ENCODE data around the gene DNAH10. TPM values are rescaled to one million over a fixed set of nuclear protein-coding genes. Genes with fewer than 3 reads are reported as not detected.
"Not testable (repeated sequence)": the region's sequence is repeated elsewhere in the genome, so short reads cannot be mapped to it uniquely, and the experiment has no call there.

The DNAH10 gene
- polyA plus RNA-seq, 4 donors, result 4.1 to 7.3 (median 5.3) TPM

DNA sequence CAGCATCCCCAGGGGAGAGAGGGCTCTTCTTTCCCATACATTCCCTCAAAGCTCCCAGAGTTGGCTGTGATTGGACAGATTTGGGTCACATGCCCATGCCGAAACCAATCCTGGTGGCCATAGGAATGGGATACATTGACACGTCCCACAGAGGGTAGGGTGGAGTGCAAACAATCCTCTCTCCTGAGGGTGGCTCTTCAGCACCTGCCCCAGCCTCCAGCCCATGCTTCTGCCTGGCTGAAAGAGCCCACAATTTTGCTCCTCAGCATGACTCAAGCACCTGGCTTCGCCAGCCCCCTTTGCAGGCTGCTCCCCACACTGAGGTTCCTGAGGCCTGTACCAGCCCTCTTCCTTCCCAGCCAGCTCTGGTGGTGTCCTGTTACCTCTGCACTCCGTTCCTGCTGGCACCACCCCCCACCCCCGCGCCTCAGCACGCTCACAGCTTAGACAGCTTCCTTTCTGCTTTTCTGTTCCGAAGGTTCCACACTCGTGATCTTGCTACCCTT lies 138.8 kb downstream of the DNAH10 start:
- DNase-seq (ENCODE audit: low read depth in 4 of 4, low spot score in 2 of 4), result no peak

DNA sequence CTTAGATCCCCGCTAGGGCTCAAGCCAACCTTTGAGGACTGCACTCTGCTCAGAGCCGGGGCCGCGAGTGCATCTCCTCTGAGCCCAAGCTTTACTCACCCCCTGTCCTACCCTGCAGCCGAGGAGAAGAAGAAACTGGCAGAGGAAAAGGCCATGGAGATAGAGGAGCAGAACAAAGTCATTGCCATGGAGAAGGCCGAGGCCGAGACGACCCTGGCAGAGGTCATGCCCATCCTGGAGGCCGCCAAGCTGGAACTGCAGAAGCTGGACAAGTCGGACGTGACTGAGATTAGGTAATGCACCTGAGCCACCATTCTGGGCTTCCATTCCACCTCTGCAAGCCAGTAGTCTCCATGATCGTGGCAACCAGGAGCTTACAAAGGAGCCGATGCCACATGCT lies 140.7 kb downstream of the DNAH10 start:
- DNase-seq (ENCODE audit: low read depth in 4 of 4, low spot score in 2 of 4), result no peak

DNA sequence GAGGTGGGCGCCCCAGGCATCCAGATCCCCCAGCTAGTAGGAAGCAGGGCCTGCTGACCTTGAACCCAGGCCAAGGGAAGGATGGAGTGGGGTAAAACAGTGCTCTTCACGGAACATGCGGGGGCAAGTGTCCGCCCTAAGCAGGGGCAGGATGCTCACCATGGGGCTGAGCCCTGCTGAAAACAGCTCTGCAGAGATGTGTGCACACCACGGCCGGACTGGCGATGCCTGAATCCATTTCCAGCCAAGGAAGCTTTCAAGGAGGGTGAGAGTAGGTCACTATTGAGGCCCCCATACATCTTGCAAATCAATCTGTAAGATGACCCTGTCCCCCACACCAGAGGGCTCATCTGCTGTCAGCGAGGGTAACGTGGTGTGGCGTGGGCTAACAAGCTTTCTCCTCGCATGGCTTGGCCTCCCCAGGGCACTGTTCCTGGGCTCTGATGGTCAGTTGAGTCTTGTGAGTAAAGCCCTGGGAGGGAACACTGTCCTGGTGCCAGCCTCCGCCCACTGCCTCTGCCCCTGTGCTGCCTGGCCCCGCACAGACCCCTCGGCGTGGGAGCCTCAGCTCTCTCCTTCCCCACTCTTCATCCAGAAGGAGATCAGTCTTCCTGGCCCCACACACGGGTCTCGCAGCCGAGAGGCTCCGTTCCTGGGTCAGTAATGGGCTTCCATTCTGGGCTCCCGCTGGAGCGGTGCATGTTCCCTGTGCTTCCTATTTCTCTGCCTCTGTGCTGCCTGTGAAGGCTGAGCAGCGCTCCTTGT lies 141.4 kb downstream of the DNAH10 start:
- DNase-seq (ENCODE audit: low read depth in 4 of 4, low spot score in 2 of 4), result no peak

DNA sequence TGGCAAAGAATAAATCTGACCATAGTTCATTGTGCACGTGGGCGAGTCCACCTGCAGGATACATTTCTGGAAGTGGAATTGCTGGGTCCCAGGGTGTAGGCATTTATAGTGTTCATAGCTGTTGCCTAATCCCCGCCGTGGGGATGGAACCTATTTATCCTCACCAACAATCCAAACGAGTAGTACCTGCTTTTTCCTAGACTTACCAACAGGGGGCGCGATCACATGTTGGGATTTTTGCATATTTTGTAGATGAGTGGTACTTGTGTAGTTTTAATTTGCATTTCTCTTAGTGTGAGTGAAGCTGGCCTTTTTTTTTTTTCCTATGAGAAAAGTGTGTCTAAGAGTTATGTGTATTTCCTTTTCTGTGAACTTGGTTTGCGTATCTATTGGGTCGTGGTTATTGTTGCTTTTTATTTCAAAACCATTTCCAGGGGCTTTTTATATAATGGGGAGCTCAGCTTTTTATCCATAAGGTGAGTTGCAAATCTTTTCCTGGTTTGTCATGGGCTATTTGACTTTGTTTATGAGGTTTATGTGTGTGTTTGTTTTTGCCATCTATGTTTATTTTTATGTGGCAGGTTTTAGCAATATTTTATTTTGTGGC lies 143.3 kb downstream of the DNAH10 start:
- no peak for DNase-seq (ENCODE audit: low read depth in 4 of 4, low spot score in 2 of 4)

DNA sequence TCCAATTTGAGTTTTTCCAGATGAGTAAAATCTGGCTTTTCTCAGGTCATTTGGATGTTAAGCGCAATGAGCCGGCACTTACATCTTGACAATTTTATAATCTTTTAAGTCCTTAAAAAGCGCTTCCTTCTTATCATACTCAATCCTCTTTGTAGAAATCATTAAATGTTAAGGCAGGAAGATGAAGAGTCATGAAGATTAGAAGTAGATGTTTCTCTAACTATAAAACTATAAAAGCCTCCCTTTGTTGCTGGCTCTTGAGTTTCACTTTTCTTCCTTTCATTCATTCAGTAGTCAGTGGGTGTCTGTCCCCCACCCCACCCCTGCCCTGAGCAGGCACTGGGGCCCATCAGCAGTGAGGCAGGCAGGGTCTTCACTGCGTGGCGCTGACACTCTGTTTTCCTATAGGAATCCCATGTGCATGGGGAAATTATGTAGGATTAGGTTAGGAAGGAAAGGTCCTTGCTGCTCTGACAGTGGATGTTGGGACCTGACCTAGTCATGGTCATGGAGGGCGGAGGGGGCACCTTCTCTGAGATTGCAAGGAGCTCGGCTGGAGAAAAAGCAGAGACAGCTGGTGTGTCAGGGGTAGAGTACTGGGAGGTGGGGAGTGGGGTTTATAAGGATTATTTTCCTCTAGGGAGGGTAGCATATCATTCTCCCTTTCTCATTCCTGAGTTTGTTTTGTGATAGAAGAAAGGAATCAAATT lies 144.8 kb downstream of the DNAH10 start:
- DNase-seq (ENCODE audit: low read depth in 4 of 4, low spot score in 2 of 4), result no peak

DNA sequence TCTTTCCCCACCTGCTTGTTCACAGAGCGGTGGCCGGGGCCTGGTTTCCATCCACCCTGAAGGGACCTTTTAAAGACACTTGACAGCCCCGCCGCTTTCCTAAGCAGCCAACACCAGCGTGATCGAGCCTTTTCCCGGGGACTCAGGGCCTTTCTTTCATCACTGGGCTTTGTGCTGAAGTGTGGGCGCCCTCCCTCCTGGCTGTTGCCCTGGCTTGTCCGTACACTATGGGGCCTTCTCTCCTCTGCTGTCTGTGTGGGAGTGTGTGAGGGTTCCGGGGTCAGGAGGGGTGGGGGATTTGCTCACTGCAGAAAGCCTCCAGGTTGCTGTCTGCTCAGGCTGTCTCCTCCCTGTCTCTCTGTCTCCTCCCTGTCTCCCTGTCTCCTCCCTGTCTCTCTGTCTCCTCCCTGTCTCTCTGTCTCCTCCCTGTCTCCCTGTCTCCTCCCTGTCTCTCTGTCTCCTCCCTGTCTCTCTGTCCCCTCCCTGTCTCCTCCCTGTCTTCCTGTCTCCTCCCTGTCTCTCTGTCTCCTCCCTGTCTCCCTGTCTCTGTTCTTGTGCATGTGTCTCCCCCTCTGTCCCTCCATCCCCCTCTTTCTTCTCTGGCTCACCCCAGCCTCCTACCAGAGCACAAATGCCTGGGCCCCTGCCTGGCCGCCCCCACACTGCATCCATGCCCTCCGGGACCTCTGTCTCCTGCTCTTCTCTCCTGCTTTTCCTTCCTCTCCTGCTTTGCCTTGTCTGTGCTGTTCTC lies 145.8 kb downstream of the DNAH10 start:
- no peak for DNase-seq (ENCODE audit: low read depth in 4 of 4, low spot score in 2 of 4)

DNA sequence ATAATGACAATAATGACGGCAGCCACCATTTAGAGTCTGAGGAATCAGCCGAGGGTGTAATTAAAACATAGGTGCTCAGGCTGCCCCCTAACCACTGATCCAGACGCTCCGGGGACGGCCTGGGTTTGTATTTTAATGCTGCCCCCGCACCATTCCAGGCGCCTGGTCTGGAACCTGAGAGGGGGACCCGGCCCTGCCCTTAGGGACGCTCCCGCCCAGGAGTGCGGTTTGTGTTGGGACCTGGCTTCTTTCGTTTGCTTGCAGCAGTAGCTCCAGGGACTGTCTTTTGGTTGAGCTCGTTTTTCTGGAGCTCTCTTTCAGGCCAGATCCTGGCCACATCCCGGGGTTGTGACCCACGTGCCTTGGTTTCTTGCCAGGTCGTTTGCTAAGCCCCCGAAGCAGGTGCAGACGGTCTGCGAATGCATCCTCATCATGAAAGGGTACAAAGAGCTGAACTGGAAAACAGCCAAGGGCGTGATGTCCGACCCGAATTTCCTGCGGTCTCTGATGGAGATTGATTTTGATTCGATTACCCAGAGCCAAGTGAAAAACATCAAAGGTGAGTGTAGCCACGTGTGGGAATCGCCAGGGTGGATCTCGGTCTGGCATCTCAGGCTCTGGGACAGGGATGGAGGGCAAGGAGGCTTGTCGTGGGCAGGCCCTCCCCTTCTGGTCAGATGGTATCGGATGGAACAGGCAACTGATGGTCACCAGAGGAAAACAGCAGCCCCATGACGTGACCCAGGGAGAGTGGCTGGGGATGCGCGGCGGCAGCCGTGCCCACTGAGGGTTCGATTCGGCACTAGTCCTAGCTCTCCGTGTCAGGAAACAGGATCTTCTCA lies 147.0 kb downstream of the DNAH10 start:
- DNase-seq (ENCODE audit: low read depth in 4 of 4, low spot score in 2 of 4), result no peak

DNA sequence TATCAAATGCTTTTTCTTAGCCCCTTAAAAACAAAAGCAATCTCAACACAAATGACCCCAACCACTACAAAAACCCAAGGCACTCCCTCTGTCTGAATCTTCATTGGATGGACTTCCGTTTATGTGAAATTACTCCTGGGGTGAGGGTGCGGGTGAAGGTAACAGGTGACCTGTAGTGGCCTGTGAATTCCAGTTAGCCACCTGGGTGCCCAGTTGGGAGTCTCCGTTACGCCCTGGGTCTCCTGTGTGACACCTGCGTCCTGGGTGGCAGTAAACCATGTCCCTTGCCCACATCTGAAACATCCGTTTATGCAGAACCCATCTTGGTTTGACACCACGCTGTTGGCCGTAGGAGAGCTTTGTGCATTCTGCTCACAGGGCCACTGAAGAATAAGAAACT lies 148.0 kb downstream of the DNAH10 start:
- DNase-seq (ENCODE audit: low read depth in 4 of 4, low spot score in 2 of 4), result no peak

DNA sequence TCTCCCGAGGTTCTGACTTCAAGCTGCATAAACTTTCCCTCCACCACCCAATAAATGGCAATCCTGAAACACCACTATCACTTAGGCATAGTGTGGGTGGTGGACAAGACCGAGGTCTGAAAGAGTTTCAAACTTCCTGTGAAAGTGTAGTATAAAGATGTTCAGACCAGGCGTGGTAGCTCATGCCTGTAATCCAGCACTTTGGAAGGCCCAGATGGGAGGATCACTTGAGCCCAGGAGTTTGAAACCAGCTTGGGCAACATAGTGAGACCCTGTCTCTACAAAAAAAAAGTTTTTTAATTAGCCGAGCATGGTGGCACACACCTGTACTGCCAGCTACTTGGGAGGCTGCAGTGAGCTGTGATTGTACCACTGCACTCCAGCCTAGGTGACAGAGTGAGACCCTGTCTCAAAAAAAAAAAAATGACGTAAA lies 148.7 kb downstream of the DNAH10 start:
- no peak for DNase-seq (ENCODE audit: low read depth in 4 of 4, low spot score in 2 of 4)

DNA sequence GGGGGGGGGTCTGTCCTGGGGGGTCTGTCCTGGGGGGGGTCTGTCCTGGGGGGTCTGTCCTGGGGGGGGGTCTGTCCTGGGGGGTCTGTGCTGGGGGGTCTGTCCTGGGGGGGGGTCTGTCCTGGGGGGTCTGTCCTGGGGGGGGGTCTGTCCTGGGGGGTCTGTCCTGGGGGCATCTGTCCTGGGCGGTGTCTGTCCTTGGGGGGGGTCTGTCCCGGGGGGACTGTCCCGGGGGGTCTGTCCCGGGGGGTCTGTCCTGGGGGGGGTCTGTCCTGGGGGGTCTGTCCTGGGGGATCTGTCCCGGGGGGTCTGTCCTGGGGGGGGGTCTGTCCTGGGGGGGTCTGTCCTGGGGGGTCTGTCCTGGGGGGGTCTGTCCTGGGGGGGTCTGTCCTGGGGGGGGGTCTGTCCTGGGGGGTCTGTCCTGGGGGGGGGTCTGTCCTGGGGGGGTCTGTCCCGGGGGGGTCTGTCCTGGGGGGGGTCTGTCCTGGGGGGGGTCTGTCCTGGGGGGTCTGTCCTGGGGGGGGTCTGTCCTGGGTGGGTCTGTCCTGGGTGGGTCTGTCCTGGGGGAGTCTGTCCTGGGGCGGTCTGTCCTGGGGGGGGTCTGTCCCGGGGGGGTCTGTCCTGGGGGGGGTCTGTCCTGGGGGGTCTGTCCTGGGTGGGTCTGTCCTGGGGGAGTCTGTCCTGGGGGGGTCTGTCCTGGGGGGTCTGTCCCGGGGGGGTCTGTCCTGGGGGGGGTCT lies 149.7 kb downstream of the DNAH10 start:
- not testable (repeated sequence) for DNase-seq (ENCODE audit: low read depth in 4 of 4, low spot score in 2 of 4)

DNA sequence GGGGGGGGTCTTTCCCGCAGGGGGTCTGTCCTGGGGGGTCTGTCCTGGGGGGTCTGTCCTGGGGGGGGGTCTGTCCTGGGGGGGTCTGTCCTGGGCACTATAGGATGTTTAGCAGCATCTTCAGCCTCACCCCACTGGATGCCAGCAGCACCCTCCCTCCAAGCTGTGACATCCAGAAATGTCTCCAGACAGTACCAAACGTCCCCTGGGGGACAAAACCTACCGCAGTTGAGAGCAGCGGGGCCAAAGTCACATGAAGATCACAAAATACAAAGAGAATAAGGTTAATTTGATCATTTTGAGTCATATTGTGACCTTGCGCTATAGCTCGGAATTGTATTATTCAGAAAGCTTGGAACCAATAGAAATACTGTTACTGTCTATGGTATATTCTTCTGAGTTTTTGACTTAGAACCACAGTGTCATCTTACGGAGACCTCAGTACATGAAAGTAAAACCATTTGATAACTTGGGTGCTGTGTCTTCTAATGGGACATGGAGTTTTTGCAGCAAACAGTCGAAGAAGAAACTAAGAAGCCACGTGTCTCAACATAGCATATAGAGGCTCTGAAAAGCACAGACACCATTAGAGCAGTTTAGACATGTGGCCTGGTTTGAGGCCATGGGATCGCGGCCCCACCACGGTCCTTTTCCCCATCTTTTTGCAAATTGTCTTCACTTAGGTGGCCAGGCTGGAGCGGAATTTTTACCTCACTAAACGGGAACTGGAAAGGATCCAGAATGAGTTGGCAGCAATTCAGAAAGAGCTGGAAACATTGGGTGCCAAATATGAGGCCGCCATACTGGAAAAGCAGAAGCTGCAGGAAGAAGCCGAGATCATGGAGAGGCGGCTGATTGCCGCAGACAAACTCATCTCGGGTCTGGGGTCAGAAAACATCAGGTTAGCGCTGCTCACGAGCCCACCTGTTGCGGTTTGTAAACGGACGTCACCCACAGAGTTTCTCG lies 150.6 kb downstream of the DNAH10 start:
- no peak for DNase-seq (ENCODE audit: low read depth in 4 of 4, low spot score in 2 of 4)

DNA sequence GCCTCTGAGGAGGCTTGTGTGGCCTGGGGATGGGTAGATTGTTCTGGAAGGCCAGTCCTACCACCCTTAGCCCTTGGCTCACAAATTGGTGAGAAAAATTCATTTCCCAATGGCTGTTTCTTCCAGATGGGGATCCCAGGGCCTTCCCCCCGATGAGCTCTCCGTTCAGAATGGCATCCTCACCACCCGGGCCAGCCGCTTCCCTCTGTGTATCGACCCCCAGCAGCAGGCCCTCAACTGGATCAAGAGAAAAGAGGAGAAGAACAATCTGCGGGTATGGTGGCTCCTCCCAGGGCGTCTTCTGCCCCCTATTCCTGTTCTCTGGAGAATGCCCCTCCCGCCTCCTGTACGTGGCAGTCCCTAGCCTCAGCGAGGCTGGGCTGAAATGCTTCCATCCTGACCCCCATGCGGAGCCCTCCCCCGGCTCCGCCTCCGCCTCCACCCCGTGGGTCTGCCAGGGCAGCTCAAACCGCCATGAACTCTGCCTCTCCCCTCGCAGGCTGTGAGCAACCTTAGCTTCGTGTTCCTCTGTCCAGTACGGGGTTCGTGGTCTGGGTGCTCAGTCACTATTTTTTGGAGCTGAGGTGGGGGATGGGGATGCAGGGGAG lies 152.7 kb downstream of the DNAH10 start:
- DNase-seq (ENCODE audit: low read depth in 4 of 4, low spot score in 2 of 4), result no peak

DNA sequence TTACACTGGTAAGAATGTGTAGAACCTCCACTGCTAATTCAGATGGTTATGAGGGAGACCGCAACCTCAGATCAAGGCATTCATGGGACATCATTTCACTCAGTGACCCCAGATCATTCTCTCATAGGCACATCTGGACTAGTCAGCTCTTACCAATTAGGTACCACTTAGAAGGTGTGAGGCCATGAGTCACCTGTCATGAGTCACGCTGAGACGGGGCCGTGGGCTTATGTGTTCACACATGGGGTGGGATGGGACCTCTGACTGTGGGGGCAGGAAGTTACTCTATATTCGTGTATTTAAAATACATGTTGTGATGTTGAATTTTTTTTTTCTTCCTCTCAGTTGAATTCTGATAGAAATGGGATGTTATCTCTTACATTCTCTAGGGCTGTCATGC lies 154.6 kb downstream of the DNAH10 start:
- DNase-seq (ENCODE audit: low read depth in 4 of 4, low spot score in 2 of 4), result no peak

DNA sequence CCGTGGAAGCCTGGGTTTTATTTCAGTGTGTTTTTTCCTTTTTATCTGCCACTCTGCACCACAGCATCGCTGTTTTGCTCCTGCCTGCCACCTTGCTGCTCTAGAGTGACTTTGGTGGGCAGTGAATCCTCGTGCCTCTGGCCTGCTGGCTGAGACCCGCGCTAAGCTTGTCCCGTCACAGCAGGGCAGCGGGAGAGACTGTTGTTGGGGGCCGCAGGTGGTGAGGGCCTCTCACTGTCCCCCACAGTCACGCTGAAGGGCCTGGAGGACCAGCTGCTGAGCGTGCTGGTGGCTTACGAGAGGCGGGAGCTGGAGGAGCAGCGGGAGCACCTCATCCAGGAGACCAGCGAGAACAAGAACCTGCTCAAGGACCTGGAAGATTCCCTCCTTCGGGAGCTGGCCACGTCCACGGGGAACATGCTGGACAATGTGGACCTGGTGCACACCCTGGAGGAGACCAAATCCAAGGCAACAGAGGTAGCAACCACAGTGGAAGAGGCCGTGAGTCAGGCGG lies 155.3 kb downstream of the DNAH10 start:
- no peak for DNase-seq (ENCODE audit: low read depth in 4 of 4, low spot score in 2 of 4)

DNA sequence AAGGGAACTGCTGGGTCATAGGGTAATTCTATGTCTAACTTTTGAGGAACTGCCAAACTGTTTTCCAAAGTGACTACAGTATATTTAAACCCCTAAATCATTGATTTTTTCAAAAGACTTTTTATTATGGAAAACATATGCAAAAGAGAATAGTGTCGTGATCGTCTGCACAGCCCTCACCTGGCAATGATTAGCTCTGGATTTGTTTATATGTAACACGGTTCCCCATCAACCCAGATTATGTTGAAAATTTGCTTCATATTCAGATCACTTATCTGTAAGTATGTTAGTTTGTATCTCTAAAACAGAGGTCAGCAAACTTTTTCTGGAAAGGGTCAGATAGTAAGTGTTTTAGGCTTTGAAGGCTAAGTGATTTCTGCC lies 157.9 kb downstream of the DNAH10 start:
- DNase-seq (ENCODE audit: low read depth in 4 of 4, low spot score in 2 of 4), result no peak

DNA sequence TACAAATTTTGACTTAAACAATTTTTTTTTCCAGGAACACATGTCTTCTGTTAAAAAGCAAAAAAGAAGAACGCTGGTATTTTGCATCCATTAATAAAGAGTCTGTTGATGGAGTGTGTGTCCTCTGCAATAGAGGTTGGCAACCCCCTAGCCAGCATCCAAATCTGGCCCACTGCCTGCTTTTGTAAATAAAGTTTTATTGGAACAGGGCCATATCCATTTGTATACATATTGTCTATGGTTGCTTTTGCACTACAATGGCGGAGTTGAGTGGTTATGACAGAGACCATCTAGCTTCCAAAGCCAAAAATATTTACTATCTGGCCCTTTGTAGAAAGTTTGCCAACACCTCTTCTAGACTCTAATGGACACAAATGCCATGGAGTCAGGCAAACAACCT lies 160.9 kb downstream of the DNAH10 start:
- DNase-seq (ENCODE audit: low read depth in 4 of 4, low spot score in 2 of 4), result no peak

DNA sequence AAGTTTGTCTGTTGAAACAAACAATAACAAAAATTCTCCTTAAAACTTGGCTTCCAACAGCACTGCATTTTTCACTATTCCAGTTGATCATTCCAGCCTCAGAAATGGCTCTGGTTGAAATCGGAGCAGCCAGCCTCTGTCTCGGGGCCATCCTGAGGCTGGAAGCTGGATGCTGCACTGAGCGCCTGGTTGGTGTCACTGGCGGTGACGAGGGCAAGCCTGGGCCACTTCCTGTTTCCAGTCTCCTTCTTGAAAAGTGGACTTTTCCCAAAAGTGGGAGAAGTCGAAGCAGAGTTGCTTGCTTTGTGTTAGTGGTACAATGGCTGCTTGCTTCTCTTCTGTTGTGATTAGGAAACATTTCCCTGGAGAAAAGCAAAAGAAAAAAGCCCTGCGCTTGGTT lies 161.8 kb downstream of the DNAH10 start:
- DNase-seq (ENCODE audit: low read depth in 4 of 4, low spot score in 2 of 4), result no peak

DNA sequence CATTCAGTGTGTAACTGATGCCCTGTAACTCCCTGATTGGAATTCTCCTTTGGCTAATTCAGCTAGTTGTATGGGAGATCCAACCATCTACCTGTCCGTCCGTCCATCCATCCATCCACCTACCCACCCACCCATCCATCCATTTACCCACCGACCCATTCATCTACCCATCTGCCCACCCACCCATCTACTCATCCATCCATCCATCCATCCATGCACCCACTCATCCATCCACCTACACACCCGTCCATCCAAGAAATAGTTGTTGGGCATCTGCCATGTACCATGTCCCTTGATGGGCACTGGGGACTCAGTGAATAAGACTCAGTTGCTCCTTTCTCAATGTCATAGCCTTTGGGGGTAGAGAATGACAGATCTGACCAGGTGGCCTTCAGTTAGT lies 162.4 kb downstream of the DNAH10 start:
- DNase-seq (ENCODE audit: low read depth in 4 of 4, low spot score in 2 of 4), result no peak
